ENCODE data around the gene ELMO3. TPM values are rescaled to one million over a fixed set of nuclear protein-coding genes. Genes with fewer than 3 reads are reported as not detected.

Gene ELMO3
- total and polyA plus RNA-seq, 2 of the 4 experiments (the other 2 are of a cell fraction): 0.36 to 1.6 TPM

- H2AK9ac ChIP-seq (replicated peaks; ENCODE audit: low read depth, low read length, poor library complexity): peak overlapping the region; percentile 95
- H3K4me2 ChIP-seq (ENCODE audit: low read depth, low read length): no peak overlapping the region
- H2BK120ac ChIP-seq (ENCODE audit: low read depth, low read length): peak overlapping the region; percentile 91
- H3K4ac ChIP-seq (ENCODE audit: low read depth, low read length): peak overlapping the region; percentile 96
- no CpG with 5 or more reads among the region's 4 CpGs for WGBS, 2 experiments (ENCODE audit: extremely low coverage in 2 of 2, insufficient read length in 1 of 2)
- no peak overlapping the region for H3K56ac ChIP-seq (ENCODE audit: extremely low read depth, insufficient read depth, low read length)
- H4K91ac ChIP-seq (ENCODE audit: insufficient read depth, low read depth, low read length): peak overlapping the region; percentile 89
- peak overlapping the region; percentile 92 for H2BK20ac ChIP-seq (ENCODE audit: low read depth, low read length)
- dilution Hi-C loops (cut with HindIII; ENCODE audit: low sequenced_read_pairs, unreplicated experiment) (no loop called here), in situ Hi-C loops (cut with MboI; ENCODE audit: low sequenced_read_pairs) (no loop called here), intact Hi-C loops (cut with micrococcal nuclease) (no loop called here)
- TF ChIP-seq, protein P1, sequence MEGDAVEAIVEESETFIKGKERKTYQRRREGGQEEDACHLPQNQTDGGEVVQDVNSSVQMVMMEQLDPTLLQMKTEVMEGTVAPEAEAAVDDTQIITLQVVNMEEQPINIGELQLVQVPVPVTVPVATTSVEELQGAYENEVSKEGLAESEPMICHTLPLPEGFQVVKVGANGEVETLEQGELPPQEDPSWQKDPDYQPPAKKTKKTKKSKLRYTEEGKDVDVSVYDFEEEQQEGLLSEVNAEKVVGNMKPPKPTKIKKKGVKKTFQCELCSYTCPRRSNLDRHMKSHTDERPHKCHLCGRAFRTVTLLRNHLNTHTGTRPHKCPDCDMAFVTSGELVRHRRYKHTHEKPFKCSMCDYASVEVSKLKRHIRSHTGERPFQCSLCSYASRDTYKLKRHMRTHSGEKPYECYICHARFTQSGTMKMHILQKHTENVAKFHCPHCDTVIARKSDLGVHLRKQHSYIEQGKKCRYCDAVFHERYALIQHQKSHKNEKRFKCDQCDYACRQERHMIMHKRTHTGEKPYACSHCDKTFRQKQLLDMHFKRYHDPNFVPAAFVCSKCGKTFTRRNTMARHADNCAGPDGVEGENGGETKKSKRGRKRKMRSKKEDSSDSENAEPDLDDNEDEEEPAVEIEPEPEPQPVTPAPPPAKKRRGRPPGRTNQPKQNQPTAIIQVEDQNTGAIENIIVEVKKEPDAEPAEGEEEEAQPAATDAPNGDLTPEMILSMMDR (conservative IDR thresholded peaks at IDR 0.05; ENCODE audit: low read depth, low read length): no peak
- TF ChIP-seq RFX5 (IDR thresholded peaks at IDR 0.05; ENCODE audit: low read depth, low read length): no peak
- TF ChIP-seq ELK1 (IDR thresholded peaks at IDR 0.05; ENCODE audit: borderline replicate concordance, low read depth, low read length): no peak
- TF ChIP-seq NFE2L2 (IDR thresholded peaks at IDR 0.05; ENCODE audit: low read depth, low read length): no peak
- TF ChIP-seq BHLHE40 (IDR thresholded peaks at IDR 0.05; ENCODE audit: low read depth, low read length): no peak
- TF ChIP-seq MAFK (IDR thresholded peaks at IDR 0.05; ENCODE audit: low read depth, low read length): no peak
- TF ChIP-seq RAD21 (IDR thresholded peaks at IDR 0.05; ENCODE audit: low read length): no peak
- TF ChIP-seq, protein P2, sequence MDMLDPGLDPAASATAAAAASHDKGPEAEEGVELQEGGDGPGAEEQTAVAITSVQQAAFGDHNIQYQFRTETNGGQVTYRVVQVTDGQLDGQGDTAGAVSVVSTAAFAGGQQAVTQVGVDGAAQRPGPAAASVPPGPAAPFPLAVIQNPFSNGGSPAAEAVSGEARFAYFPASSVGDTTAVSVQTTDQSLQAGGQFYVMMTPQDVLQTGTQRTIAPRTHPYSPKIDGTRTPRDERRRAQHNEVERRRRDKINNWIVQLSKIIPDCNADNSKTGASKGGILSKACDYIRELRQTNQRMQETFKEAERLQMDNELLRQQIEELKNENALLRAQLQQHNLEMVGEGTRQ (IDR thresholded peaks at IDR 0.05; ENCODE audit: low read depth, low read length): no peak
- no peak for TF ChIP-seq CEBPB (IDR thresholded peaks at IDR 0.05; ENCODE audit: low read depth, low read length)
- TF ChIP-seq MAZ (IDR thresholded peaks at IDR 0.05; ENCODE audit: borderline replicate concordance, low read depth, low read length): no peak
- TF ChIP-seq MXI1 (IDR thresholded peaks at IDR 0.05; ENCODE audit: borderline replicate concordance, low read depth, low read length): no peak
- TF ChIP-seq RCOR1 (IDR thresholded peaks at IDR 0.05; ENCODE audit: insufficient replicate concordance, low read length): no peak
- no peak for TF ChIP-seq CHD1 (IDR thresholded peaks at IDR 0.05; ENCODE audit: low read depth, low read length)
- no peak for TF ChIP-seq FOS (IDR thresholded peaks at IDR 0.05; ENCODE audit: low read depth, low read length)
- TF ChIP-seq SMC3 (IDR thresholded peaks at IDR 0.05; ENCODE audit: low read depth, low read length): no peak
- no peak for TF ChIP-seq POLR2A (IDR thresholded peaks at IDR 0.05; ENCODE audit: low read depth, low read length)
- H4K5ac ChIP-seq (ENCODE audit: low read depth, low read length): peak overlapping the region; percentile 54; the same call in 1 of the 2 replicates
- H2AK5ac ChIP-seq (ENCODE audit: low read depth, low read length): peak overlapping the region; percentile 96
- H3K4me1 ChIP-seq (ENCODE audit: control insufficient read depth, insufficient read depth, low read length): peaks cover 50% of the 10 kb centered on the region
- no peak overlapping the region for H3K4me3 ChIP-seq (ENCODE audit: insufficient read depth, low read depth, low read length)
- no peak overlapping the region for H3K18ac ChIP-seq (ENCODE audit: low read depth, low read length)
- H3K27ac ChIP-seq (ENCODE audit: insufficient read depth, low read length): peak overlapping the region; percentile 88
- peak overlapping the region; percentile 61 to 85; a peak in 2 of 4 replicates for H4K8ac ChIP-seq (ENCODE audit: low read depth in 2 of 2, low read length in 2 of 2)
- no peaks in the 10 kb centered on the region for H3K9me3 ChIP-seq (ENCODE audit: control insufficient read depth, insufficient read depth, low read length)
- H3K14ac ChIP-seq (replicated peaks; ENCODE audit: low read depth, low read length): peak overlapping the region; percentile 92
- ChIA-PET POLR2A (ENCODE audit: unreplicated experiment) (no interaction called here), CTCF (no interaction called here)
- H2BK5ac ChIP-seq (ENCODE audit: low read depth, low read length, poor library complexity, severe bottlenecking): peak overlapping the region; percentile 80
- DNase-seq (no peak), ATAC-seq (ENCODE audit: low read depth) (no peak)
- H3K36me3 ChIP-seq (ENCODE audit: control insufficient read depth, insufficient read depth, low read length): peaks cover 9% of the 10 kb centered on the region
- H3K23ac ChIP-seq (ENCODE audit: low read depth, low read length): peak overlapping the region; percentile 91
- H3K79me1 ChIP-seq (ENCODE audit: low read depth in 1 of 2, low read length in 2 of 2): peaks cover 37 to 81% of the 10 kb centered on the region in 2 experiments; a peak in 3 of 4 replicates
- BruUV-seq (replicated peaks): no TSS peak
- H2AFZ ChIP-seq (replicated peaks; ENCODE audit: low read length, poor library complexity): peak overlapping the region; percentile 37
- H4K20me1 ChIP-seq (ENCODE audit: insufficient read depth, low read length): no peaks in the 10 kb centered on the region; the same call in none of the 2 replicates
- H3K27me3 ChIP-seq (ENCODE audit: control insufficient read depth, insufficient read depth, low read length): no peaks in the 10 kb centered on the region
- H2BK15ac ChIP-seq (ENCODE audit: low read depth, low read length): peak overlapping the region; percentile 95; the same call in 2 of the 3 replicates
- H3K9me1 ChIP-seq (ENCODE audit: insufficient read depth, low read length): peaks cover 48% of the 10 kb centered on the region
- H3K9ac ChIP-seq (ENCODE audit: low read depth, low read length): no peak overlapping the region
Measured at GRCh38 chr16:67243481-67243880, 44.5 kb downstream of the ELMO3 start.

Measured in IMR-90 (cell line).